Stimulated activated CD4-positive, alpha-beta T cell treated with anti-CD3 and anti-CD28 coated beads, Interleukin-1b, Interleukin-23, amount 100 ng/mL, for 48 hours (primary cell): ENCODE measurements around the gene PDLIM1.

Experiments
- DNase-seq: peaks from one replicate; pipeline ENCODE4 v3.0.0-alpha.2; 2020

The PDLIM1 gene

DNA sequence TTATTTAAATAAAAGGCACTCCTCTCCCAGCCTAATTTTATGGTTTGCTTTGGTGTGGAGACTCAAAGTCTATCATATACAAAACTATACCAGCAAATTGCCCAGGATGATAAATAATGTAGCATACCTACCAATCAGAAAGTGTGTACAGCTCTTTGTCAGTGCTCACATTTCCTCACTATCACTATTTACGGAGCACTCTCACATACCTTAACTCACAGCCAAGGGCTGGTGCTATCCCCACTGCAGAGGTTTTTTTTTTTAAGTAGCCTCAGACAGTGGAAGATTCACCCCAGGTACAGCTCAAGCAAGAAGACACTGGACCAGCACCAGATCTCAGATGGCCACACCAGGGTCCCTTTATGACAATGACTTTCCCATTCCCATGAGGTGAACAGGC lies 2.5 kb downstream of the PDLIM1 start:
- no peak for DNase-seq

DNA sequence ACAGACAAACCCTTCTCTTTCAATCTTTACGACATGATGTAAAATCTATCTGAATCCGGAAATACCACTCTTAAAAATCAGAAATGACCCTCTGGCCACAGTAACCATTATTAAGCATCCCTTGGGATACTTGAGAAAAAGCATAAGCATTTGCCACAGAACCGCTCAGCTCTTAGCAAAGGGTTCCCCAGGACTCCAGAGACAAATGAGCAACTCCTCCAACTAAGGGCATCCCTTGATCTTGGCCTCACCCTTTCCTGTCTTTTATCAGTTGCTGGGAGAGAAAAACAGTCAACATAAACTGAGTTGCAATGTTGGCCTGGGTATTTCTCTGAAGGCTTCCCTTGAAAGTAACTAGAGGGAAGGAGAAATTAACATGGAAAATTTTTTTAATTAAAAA lies 3.5 kb downstream of the PDLIM1 start:
- no peak for DNase-seq

DNA sequence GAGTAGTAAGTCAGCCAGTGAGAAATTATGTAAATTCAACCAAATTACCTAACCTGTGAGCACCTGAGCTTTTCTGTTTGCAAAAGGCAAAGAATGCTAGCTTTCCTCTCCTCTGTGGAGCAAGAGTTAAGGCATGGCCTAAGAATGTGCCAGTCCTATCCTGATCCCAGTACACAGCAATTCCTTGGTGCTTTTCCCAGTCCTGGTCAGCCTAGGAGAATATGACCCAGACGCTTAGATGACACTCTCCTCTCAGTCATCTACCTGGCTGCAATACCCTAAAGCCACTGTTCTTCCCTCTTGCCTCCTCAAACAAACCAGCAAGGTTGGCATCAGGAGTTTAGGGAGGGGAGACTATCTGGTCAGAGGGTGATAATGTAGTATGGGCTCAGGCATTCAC lies 4.1 kb downstream of the PDLIM1 start:
- DNase-seq, result no peak

DNA sequence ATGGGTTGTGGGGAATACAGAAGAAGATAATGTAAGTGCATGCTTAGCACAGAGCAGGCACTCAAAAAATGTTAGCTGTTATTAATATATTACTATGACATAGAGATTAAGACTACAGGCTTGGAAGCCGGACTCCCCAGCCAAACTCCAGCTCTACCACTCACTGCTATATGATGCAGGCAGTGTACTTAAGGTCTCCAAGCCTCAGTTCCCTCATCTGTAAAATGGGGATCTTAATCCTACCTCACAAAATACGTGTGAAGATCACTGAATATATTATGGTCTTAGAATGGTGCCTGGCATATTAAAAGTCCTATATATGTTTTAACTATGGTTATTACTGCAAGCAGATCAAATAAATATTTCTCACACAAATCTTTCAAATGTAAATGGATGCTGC lies 5.2 kb downstream of the PDLIM1 start:
- DNase-seq, result no peak

DNA sequence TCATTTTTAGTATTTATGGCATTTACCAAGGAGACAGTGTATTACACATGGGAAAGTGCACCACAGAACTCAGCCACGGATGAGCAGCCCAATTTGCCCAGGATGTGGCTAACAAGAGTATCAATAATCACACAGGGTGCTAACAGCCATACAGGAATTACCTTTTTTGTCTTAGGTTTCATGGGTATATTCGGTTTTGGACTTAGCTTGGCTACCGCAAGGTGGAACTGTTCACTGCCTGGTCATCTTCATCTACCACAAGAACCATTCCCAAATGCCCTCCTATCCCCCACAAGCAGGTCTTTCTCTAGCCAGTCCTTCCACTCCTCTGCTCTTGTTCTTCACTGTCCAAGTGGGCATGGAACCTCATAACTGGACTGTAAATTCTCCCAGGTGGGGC lies 6.0 kb downstream of the PDLIM1 start:
- DNase-seq, result no peak

DNA sequence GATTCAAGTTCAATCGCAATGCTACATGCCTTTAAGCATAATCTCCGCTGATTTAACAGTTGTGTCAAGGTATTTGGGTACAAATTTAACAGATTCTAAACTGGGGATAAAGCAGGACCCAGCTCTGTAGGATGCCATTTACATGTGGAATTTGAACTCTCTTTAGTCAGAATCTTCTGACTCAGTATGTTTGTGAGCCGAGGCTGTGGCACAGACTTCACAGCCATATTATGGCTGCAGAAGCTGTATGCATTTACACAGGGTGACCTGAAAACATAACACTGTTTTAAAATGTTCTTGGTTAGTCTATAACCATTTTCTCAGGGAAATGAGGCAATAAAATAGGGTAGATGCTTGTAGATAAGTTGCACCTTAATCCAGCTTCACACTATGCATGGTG lies 8.7 kb downstream of the PDLIM1 start:
- no peak for DNase-seq

DNA sequence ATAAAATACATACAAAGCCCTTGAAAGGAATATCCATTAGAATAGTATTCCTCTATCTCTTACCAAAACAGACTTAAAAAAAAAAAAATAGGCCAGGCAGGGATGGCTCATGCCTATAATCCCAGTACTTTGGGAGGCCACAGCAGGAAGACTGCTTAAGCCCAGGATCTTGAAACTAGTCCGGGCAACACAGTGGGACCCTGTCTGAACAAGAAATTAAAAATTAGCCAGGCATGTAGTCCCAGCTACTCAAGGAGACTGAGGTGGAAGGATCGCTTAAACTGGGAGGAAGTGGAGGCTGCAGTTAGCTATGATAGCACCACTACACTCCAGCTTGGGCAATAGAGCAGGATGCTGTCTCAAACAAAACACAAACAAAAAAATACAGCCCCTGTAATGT lies 9.6 kb downstream of the PDLIM1 start:
- DNase-seq, result no peak

DNA sequence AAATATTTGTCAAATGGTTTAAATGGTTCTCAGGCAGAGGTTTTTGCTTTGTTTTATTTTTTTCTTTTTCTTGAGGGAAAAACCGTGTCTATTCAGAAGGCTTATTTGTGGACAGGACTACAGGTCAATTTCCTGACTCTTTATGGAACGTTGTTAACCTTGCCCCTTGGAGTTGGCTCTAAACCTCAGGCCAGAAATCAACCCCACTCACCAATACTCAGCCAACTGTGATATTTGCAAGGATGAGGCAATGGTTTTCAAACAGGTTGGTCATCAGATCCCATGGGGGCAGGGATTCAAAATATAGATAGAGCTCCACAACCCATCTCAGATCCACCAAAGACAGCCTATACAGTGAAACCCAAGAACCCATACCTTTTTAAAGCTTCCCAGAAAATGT lies 10.2 kb downstream of the PDLIM1 start:
- DNase-seq, result no peak

DNA sequence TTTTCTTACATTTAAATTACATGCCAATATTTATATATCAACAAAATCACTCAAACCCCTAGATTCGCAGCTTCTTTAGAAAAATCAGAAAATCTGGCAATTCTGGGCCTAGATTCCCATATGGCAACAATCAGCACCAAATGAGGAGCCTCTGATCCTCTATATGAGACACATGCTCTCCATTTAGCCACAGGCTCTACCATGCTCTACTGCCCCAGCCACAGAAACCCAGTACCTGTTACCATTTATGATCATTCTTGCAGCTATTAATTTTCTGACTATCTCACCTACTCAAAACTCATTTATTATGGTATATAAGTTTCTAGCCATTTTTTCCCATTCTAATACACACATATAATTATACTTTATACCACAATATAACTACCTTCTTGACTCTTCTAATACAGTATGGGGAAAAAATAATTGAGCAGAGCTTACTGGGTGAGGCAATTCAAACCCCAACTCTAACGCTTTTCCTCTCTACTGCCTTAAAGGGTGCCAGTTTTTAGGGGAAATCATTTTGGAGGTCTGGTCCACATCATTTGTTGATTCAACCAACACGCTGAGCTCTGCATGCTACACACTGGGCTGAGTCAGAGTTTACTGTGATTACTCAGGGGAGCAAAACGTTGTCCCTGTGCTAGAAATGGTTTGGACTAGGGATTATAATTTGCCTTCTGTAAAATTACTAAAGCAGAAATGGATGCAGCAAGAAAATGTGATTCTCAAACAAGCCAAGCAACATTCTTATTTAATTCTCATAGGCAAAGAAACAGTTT lies 11.6 kb downstream of the PDLIM1 start:
- DNase-seq, result no peak

DNA sequence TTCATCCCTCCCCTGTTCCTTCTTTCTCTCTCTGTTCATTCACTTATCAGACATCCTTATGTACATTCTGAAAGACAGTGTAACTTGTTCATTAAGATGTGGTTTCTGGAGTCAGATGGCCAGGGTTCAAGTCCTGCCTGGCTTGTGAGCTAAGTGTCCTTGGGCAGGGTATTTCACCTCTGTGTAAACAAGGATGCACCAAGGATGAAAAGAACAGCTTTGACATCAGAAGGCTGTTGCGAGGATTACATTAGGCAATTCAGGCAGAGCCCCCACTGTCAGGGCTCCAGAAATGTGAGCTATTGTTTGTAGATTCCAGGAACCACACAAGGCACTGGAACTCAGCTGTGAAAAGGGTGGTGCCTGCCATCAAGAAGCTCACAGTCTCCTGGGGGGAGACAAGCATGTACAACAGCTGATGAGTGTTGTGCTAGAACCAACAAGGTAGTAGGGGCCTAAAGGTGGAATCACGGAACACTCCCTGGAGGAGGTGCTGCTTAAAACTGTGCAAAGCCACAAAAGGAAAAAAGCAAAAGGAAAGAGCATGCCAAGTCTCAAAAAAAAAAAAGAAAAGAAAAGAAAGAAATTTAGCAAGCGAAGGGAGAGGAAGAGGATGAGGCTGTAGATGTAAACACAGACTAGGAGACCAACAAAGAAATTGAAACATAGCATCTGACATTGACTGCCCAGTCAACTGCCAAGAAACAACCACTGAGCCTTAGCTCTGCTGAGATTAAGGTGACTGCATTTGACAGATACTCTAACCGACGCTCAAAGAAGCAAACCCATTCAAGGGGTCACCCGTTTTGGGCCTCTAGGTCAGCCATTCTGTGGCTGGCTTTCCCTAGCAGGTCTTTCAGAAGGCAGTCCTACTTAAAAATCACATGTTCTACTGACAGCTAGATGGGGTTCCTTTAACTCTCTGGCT lies 12.5 kb downstream of the PDLIM1 start:
- DNase-seq, result no peak

DNA sequence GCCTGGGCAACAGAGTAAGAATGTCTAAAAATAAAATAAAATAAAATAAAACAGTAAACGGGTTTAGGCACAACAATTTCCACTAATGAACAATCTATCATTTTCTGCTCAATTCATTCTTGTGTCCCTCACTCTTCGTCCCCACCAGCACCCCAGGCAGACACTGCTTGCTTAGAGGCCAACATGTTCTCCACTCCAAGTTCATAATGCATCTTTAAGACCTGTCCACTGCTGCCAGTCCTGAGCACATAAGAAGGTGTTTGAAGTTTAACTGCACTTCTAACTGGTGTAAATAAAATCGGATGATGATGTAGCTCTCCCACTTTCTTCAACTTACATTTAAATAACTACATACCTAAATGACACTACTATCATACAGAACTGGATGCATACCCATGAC lies 13.2 kb downstream of the PDLIM1 start:
- no peak for DNase-seq

DNA sequence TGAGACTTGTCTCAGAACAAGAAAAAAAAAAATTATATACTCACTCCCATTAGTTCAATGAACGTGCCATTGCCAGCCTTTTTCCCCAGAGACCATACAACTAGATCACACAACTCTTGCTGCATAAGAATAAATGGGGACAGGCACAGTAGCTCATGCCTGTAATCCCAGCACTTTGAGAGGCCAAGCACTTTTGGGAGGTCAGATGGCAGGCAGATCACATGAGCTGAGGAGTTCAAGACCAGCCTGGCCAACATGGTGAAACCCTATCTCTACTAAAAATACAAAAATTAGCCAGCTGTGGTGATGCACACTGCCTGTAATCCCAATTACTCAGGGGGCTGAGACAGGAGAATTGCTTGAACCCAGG lies 13.6 kb downstream of the PDLIM1 start:
- no peak for DNase-seq

DNA sequence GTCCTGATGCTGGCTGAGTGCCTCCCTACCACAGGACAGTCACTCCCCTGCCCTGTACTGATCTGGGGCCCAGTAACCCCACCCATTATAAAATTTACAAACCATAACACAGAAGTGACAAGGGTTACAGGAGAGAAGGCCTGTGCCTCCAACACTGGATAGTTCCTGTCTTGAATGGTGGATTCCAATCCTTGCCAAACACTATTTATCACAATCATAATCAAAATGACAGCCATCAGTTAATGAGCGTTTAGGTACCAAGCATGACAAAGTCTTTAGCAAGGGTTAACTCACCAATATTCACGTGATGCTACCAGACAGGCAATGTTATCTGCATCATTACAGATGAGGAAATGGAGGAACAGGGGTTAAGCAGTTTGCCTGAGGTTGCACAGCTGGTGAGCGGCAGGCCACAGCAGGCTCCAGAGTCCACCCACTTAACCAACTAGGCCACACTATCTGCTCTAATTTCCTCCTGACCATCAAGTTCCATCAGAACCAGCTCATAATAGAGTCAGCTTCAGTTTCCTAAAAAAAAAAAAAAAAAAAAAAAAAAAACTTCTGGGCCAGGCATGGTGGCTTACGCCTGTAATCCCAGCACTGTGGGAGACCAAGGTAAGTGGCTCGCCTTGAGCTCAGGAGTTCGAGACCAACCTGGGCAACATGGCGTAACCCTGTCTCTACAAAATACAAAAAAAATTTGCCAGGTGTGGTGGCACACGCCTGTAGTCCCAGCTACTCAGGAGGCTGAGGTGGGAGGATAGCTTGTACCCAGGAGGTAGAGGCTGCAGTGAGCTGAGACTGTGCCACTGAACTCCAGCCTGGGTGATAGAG lies 14.2 kb downstream of the PDLIM1 start:
- DNase-seq, result no peak

DNA sequence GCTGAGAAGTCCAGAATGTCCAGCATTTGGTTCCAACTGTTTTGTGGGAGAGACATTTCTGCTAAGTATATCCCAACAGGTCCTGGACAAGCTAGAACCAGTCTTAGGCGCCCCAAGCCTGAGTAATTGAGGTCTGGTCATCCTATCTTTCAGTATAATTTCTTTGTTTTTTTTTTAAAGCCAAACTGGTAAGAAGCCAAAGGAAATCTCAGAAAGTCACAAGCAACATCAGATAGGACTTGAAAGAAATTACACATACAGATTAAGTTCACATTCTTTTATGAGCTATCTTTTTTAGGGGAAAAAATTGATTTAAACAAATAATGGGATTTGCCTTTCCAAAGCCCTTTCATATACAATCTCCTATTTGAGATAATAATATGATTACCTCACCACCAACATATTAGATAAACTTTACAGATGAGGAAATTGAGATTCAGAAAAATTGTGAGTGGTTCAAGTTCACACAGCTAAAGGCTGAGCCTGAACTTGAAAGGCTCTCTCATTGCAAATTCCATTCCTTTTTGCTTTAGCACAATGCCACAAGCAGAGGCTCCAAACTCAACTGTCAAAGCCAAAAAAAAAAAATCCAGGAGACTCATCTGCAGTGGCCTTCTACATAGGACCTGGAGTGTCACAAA lies 15.0 kb downstream of the PDLIM1 start:
- no peak for DNase-seq

DNA sequence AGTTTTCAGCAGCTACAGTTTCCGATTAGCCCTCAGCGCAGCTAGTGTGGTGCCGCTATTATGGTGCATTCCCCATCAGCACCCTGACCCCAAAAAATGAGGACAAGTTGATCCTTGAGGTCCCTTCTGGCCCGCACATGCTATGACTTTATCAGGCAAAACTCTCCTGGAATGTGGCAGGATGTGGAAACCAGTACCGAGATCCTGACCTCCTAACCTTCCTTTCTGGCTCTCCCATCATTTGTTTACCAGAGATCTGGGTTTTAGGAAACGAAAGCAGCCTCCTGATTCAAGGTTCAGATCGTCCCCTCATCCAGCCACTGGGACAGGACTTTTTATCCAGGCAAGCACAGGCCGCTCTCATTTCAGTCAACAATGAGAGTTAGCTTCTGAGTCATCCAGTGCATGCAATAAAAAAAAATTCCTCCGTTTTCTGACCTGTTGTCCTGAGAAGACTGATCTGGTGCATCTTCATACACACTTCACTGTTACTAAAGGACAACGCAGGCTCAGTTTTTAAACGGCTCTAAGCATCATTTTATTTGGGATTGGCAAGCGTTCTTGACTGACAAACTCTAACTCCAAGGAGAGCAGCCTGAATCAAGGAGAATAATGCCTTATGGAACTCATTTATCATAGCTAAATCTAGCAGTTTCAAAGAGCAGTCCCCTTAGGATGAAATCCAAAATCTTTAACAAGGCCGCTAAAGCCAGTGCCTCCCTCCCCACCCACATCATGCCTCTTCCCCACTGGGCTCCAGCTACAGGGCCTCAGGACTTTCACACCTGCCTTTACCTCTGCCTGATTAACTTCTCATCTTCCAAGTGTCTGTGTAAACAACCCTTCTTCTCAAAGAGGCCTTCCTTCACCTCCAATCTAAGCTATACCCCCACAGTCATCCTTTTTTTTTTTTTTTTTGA lies 17.1 kb downstream of the PDLIM1 start:
- DNase-seq, result no peak

DNA sequence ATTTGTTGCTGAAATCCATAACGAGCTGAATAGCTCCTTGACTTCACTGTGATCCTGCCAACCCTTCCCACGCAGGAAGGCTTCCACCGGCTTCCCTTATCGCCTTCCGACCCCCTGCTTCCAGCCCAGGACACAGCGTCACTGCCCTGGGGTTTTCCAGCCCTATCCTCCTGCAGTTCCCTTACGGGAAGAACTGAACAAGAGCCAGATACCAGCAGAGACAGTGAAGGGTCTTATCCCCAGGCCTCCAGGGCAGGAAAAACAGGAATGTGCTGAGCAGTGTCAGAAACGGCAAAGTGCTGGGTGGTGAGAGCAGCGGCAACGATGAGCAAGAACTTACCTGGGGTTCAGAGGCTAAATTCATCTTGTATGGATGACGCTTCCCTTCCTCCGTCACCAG lies 22.4 kb downstream of the PDLIM1 start:
- no peak for DNase-seq

DNA sequence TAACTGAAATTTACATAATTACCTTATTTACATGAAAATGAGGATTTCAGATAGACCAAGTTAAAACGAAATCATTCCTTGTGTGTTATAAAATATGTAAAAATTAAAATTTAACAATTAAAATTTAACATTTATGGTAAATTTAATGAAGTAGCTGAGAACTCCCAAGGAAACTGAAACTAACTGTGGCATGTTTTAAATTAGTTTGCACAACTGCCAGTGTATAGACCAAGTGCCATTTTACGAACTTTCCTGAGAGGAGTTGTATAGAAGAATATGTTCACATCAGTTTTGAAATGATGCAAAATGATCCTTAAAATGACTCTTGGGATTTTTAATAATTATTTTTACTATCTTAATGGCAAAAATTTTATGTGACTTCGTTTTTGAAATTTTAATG lies 23.6 kb downstream of the PDLIM1 start:
- DNase-seq, result no peak

DNA sequence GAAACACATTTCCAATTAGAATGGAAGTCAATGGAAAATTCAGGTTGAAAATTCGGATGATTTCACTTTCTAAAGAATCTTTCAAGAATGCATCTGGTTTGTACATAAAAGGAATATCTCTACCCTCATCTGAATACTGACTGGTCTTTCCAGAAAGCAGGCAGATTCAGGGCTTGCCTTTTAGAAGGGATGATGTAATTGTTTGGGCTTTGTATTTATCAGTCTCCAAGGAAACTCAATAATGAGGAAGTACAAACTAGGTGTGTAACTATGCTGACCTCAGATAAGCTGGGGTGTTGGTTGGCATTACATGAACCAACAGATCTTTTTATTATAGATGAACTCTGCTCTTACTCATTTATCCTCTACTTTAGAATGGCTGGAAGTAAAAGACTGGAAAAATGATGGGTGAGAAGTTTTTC lies 24.1 kb downstream of the PDLIM1 start:
- DNase-seq, result no peak

DNA sequence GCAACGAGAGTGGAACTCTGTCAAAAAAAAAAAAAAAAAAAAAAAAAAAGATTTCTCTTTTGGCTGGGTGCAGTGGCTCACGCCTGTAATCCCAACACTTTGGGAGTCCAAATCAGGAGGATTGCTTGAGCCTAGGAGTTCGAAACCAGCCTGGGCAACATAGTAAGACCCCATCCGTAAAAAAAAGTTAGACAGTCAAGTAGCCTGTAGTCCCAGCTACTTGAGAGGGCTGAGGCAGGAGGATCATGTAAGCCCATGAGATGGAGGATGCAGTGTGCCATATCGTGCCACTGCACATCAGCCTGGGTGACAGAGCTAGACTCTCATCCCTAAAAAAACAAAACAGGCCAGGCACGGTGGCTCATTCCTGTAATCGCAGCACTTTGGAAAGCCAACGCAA lies 25.2 kb downstream of the PDLIM1 start:
- DNase-seq, result no peak

DNA sequence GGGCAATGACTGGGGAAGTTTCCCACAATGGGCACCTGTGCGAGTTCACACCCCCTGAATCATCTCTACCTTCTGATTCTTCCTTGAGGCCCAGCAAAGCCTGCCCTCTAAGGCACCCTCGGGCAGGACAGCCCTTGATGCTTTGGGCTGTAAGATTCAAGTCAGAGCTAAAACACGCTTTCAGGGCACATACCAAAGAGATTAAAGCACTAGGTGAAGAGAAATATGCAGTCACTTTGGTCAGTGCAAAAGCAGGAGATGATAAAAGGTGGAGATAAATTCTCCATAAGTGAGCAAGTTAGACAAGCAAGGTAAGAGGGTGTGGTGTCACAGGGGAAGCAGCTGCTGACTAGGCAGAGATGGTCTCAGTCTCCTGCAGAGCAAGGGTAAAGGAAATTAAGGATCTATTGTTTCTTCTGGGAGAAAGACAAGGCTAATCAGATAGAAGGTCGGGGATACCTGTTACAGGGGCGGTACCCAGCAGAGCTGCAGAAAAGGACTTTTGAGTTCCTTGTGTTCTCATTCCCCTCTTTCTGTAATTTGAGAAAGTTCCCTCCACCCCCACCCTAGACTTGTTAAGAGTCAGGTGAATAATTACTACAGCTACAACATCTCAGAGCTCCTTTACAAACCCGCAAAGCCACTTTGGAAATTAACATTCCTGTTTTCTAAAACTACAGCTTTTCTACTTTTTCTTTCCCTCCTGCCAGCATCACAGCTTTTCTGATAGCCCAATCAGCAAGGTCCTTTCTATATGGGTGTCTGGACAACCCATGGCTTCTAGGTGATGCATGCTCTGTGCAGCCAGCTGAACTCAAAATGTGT lies 26.4 kb downstream of the PDLIM1 start:
- no peak for DNase-seq

DNA sequence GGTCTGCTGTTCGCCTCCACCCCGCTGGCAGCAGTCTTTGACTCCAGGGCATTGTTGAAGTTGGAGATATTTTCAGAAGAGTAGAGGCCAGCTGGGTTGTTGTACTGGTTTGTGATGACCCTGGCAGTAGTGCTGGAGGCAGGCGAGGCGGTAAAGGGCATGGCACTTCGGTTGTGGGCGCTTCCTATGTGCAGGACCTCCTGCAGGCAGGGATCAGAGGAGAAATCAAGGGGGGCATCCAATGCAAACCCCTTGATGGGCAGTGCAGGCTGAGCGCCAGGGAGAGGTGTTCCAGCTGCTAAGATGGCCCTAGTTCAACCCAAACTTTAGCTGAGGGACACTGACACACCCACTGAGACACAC lies 27.0 kb downstream of the PDLIM1 start:
- DNase-seq, result no peak
